ENCODE data around the gene HEATR9. TPM values are rescaled to one million over a fixed set of nuclear protein-coding genes. Genes with fewer than 3 reads are reported as not detected.

Gene HEATR9
- total and polyA plus RNA-seq, 2 of the 13 experiments (the other 11 are each of a cell fraction or from before 2014, with no cell fraction given), result not detected

- no peak for TF ChIP-seq STAT5B (CRISPR knock-in tag; IDR thresholded peaks at IDR 0.05)
- no peak for TF ChIP-seq ZNF318 (CRISPR knock-in tag; IDR thresholded peaks at IDR 0.05)
- TF ChIP-seq, protein P1, sequence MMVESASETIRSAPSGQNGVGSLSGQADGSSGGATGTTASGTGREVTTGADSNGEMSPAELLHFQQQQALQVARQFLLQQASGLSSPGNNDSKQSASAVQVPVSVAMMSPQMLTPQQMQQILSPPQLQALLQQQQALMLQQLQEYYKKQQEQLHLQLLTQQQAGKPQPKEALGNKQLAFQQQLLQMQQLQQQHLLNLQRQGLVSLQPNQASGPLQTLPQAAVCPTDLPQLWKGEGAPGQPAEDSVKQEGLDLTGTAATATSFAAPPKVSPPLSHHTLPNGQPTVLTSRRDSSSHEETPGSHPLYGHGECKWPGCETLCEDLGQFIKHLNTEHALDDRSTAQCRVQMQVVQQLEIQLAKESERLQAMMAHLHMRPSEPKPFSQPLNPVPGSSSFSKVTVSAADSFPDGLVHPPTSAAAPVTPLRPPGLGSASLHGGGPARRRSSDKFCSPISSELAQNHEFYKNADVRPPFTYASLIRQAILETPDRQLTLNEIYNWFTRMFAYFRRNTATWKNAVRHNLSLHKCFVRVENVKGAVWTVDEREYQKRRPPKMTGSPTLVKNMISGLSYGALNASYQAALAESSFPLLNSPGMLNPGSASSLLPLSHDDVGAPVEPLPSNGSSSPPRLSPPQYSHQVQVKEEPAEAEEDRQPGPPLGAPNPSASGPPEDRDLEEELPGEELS (CRISPR knock-in tag; IDR thresholded peaks at IDR 0.05), result no peak
- no peak for TF ChIP-seq ZBTB42 (CRISPR knock-in tag; IDR thresholded peaks at IDR 0.05)
- TF ChIP-seq, protein P2, sequence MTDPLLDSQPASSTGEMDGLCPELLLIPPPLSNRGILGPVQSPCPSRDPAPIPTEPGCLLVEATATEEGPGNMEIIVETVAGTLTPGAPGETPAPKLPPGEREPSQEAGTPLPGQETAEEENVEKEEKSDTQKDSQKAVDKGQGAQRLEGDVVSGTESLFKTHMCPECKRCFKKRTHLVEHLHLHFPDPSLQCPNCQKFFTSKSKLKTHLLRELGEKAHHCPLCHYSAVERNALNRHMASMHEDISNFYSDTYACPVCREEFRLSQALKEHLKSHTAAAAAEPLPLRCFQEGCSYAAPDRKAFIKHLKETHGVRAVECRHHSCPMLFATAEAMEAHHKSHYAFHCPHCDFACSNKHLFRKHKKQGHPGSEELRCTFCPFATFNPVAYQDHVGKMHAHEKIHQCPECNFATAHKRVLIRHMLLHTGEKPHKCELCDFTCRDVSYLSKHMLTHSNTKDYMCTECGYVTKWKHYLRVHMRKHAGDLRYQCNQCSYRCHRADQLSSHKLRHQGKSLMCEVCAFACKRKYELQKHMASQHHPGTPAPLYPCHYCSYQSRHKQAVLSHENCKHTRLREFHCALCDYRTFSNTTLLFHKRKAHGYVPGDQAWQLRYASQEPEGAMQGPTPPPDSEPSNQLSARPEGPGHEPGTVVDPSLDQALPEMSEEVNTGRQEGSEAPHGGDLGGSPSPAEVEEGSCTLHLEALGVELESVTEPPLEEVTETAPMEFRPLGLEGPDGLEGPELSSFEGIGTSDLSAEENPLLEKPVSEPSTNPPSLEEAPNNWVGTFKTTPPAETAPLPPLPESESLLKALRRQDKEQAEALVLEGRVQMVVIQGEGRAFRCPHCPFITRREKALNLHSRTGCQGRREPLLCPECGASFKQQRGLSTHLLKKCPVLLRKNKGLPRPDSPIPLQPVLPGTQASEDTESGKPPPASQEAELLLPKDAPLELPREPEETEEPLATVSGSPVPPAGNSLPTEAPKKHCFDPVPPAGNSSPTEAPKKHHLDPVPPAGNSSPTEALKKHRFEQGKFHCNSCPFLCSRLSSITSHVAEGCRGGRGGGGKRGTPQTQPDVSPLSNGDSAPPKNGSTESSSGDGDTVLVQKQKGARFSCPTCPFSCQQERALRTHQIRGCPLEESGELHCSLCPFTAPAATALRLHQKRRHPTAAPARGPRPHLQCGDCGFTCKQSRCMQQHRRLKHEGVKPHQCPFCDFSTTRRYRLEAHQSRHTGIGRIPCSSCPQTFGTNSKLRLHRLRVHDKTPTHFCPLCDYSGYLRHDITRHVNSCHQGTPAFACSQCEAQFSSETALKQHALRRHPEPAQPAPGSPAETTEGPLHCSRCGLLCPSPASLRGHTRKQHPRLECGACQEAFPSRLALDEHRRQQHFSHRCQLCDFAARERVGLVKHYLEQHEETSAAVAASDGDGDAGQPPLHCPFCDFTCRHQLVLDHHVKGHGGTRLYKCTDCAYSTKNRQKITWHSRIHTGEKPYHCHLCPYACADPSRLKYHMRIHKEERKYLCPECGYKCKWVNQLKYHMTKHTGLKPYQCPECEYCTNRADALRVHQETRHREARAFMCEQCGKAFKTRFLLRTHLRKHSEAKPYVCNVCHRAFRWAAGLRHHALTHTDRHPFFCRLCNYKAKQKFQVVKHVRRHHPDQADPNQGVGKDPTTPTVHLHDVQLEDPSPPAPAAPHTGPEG (CRISPR knock-in tag; IDR thresholded peaks at IDR 0.05), result no peak
- no peak for TF ChIP-seq POLR2G (IDR thresholded peaks at IDR 0.05; ENCODE audit: low read depth, low read length)
- no peak for TF ChIP-seq SOX6 (IDR thresholded peaks at IDR 0.05)
- peak; percentile 47 for TF ChIP-seq SOX6 (CRISPR knock-in tag; IDR thresholded peaks at IDR 0.05)
- no peak for TF ChIP-seq RFX5 (IDR thresholded peaks at IDR 0.05; ENCODE audit: low read depth, low read length)
- TF ChIP-seq NR2F2 (IDR thresholded peaks at IDR 0.05; ENCODE audit: borderline replicate concordance, low read depth), result peak; percentile 75
- TF ChIP-seq E2F2 (CRISPR knock-in tag; IDR thresholded peaks at IDR 0.05; ENCODE audit: borderline replicate concordance), result no peak
Measured at GRCh38 chr17:35875072-35875799, 6.5 kb upstream of the HEATR9 start (continued).

Measured in HepG2 (cell line).